DMS53 treated with DMSO at 0.1 percent for 48 hours (cell line): ENCODE results near the gene SERPIND1.
"Not testable (repeated sequence)": the region's sequence is repeated elsewhere in the genome, so short reads cannot be mapped to it uniquely, and the experiment has no call there.

ENCODE experiments used
- DNase-seq: peaks from one replicate; lab custom pipeline; 2025; ENCODE audit not compliant: unreplicated experiment; lab: John Stamatoyannopoulos, UW

SERPIND1 gene

DNA sequence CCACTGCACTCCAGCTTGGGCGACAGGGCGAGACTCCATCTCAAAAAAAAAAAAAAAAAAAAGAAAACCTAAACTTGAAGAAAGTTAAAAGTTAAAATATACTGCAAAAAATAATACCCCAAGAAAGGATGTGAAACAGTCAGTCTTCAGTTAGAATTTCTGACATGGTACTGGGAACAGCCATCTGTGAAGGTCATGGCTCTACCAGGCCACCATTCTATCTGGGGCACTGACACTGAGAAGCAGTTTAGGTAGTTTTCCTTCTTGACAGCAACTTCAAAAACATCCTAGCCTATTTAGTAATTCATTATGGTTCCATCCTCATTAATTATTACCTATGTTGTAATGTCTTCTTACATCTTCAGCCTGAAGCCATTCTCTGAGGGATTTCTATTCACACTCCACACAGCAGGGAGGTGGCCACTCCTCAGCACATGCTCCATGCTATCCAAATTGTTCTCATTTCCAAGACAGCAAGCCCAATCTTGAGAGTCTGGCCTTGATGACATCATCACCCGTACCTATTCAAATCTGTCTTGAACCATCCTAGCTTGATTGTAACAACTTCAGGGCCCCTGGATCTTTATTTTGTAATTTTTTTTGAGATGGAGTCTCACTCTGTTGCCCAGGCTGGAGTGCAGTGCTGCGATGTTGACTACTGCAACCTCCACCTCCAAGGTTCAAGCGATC lies 38.2 kb downstream of the SERPIND1 start:
- no peak for DNase-seq

DNA sequence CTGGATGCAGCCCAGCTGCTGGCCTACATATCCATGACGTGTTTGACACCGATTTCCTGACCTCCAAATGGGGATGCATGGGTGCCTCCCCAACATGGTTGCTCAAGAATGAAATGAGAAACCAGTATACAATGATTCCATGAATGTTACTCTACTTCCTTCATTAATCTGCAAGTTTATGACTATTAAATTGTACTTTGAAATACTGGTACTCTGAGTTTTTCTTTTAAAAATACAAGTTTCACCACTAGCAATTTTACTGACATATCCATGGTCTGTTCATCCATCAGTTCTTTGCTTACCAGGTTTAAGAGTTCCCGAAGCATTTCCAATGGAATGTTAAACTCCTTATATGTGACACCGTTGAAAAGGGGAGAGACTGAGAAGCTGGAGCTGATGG lies 39.1 kb downstream of the SERPIND1 start:
- DNase-seq = no peak

DNA sequence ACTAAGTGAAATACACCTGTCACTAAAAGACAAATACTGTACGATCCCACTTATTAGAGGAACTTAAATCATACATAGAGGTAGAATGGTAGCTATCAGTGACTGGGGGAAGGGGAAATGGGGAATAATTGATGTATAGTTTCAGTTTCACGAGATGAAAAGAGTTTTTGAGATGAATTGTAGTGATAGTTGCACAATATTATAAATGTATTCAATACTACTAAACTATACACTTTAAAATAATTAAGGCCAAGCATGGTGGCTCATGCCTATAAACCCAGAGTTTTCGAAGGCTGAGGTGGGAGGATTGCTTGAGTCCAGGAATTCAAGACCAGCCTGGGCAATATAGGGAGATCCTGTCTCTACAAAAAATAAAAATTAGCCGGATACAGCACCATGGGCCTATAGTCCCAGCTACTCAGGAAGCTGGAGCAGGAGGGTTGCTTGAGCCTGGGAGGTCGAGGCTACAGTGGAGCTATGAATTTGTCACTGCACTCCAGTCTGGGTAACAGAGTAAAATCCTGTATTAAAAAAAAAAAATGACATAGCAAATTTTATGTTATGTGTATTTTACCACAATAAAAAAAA lies 40.4 kb downstream of the SERPIND1 start:
- DNase-seq = no peak

DNA sequence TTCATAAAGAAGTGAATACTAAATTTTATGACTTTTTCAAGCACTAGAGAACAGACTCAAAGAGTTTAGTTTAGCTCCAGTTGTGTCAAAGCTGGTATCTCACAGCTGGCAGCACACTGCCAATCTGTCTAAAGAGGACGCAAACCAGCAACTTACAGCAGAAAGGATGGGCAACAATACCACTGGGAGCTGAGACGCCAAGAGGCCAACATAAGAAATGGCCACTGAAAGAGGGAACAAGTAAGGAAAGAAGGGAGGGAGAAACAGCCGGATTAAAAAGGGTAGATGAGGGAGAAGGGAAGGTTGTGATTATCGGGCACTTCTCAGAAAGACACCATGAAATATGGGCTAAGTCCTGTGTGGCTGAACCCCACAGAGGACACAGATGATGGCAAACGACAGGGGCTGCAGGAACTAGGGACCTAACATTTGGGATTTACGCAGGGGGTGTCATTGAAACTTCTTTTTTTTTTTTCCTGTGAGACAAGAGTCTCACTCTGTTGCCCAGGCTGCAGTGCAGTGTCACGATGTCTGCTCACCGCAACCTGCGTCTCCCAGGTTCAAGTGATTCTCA lies 41.7 kb downstream of the SERPIND1 start:
- DNase-seq = no peak

DNA sequence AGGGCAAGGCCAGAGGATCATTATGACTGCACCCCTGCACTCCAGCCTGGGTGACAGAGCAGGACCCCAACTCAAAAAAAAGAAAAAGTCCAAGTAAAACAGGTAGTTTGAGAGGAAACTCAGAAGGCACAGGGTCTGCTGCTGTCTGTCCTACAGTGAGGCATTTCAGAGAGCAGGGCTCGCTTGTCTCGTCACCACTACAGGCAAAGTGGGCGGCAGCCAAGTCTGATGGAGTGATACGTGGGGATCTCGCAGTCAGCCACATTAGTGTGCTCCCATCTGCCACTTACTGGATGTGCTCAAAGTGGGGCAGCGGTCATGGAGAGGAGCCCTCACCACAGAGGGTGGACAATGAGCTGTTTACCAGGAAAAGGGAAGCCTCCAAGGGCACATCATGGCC lies 42.6 kb downstream of the SERPIND1 start:
- DNase-seq = no peak

DNA sequence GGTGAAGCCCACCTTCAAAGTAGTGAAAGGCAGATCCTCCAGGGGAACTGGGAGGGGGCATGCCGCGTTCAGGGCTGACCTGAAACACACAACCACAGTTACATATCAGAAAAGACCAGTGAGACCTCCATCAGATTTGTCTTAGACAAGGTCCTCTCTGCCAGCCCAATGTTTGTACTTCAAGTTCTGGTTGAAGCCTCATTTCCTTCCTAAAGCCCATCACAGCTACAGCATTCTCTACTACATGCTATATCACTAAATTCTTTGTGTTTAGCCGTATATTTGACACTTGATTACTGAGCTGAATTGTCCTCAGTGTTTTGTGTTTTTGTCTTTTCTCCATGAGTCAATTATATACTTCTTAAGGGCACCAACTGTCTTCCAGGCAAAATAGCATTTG lies 44.6 kb downstream of the SERPIND1 start:
- no peak for DNase-seq

DNA sequence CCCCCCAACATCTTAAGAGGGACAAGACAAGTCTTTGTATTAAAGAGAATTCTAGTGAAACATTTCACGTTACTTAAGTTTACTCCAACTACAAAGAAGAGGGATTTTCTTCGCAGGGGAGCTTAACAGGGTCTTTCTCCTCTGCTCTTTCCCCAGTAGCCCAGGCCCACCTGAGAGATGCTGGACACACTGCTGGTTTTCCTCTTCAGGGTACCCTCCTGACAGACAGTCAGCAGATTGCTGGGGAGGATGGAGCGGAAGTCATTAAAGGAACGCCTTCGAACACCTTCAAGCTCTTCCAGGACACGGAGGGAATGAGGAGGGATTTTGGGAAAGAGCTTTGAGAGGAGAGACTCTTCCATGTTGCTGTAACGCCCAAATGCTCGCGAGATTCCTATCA lies 45.6 kb downstream of the SERPIND1 start:
- no peak for DNase-seq

DNA sequence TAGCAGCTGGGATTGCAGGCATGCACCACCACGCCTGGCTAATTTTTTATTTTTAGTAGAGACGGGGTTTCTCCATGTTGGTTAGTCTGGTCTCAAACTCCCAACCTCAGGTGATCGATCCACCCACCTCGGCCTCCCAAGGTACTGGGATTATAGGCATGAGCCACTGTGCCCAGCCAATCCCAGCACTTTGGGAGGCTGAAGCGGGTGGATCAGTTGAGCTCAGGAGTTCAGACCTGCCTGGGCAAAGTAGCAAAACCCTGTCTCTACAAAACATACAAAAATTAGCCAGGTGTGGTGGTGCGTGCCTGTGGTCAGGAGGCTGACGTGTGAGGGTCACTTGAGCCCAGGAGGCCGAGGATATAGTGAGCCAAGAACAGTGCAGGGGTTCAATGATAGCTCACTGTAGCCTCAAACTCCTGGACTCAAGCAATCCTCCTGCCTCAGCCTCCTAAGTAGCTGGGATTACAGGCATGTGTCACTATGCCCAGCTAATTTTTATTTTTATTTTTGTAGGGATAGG lies 47.9 kb downstream of the SERPIND1 start:
- not testable (repeated sequence) for DNase-seq

DNA sequence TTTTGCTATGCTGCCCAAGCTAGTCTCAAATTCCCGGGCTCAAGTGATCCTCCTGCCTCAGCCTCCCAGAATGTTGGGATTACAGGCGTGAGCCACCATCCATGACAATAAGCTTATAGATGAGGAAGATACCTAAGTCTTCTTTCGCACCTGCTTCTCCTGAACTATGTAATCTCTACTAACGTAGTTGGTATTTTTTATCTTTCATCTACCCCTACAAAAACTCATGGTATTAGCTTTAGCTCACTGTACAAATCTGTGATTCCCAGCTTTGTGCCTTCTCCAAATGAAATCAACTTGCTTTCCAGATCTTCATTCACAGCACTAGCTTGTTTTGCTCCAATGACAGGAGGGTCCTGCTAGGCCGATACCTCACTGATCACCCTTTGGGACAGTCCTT lies 48.3 kb downstream of the SERPIND1 start:
- no peak for DNase-seq

DNA sequence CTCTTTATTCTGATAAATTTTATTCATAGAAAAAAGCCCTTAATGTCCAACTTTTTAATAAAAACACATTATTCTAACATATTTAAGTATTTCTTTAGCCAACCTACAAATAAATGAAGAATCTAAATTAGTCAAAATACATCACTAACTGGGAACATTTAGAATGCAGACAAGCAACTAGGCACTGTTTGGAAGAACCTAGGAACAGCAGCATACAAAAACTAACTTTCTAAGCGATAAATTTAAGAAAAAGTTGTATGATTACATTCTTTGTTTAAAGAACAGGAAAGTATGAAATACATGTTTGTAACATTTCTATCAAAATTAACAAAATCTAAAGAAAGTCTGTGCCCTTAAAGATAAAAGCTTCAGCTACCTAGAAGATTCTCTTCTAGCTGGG lies 49.4 kb downstream of the SERPIND1 start:
- DNase-seq = no peak

DNA sequence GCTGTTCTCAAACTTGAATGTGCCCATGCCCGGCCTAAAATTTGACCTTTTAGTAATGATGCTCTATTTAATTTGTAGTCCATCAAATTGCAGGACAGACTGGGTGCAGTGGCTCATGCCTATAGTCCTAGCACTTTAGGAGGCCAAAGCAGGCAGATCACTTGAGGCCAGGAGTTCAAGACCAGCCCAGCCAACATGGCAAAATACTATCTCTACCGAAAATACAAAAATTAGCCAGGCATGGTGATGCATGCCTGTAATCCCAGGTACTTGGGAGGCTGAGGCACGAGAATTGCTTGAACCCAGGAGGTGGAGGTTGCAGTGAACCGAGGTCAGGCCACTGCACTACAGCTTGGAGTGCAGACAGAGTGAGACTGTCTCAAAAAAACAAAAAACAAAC lies 51.3 kb downstream of the SERPIND1 start:
- DNase-seq = not testable (repeated sequence)

DNA sequence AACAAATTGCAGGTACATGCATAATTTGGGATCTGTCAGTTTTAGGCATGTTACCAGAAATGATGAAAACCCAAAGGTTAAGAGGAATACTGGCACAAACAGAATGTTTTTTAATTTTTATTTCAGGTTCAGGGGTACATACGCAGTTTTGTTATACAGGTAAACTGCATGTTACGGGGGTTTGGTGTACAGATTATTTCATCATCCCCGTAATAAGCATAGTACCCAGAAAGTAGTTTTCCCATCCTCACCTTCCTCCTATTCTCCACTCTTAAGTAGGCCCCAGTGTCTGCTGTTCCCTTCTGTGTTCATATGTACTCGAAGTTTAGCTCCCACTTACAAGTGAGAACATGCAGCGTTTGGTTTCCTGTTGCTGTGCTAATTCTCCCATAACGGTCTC lies 51.7 kb downstream of the SERPIND1 start:
- no peak for DNase-seq

DNA sequence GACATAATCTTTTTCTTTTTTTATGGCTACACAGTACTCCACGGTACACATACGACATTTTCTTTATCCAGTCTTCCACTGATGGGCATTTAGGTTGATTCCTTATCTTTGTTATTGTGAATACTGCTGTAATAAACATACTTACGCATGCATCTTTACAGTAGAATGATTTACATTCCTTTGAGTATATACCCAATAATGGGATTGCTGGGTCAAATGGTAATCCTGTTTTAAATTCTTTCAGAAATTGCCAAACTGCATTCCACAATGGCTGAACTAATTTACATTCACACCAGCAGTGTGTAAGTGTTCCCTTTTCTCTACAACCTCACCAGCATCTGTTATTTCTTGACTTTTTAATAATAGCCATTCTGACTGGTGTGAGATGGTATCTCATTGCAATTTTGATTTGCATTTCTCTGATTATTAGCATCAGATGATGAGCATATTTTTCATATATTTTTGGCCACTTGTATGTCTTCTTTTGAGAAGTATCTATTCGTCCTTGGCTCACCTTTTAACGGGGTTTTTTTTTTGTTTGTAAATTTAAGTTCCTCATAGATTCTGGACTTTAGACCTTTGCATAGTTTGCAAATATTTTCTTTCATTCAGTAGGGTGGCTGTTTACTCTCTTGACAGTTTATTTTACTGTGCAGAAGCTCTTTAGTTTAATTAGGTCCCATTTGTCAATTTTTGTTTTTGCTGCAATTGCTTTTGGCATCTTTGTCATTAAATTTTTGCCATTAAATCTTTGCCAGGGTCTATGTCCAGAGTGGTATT lies 52.6 kb downstream of the SERPIND1 start:
- DNase-seq = not testable (repeated sequence)

DNA sequence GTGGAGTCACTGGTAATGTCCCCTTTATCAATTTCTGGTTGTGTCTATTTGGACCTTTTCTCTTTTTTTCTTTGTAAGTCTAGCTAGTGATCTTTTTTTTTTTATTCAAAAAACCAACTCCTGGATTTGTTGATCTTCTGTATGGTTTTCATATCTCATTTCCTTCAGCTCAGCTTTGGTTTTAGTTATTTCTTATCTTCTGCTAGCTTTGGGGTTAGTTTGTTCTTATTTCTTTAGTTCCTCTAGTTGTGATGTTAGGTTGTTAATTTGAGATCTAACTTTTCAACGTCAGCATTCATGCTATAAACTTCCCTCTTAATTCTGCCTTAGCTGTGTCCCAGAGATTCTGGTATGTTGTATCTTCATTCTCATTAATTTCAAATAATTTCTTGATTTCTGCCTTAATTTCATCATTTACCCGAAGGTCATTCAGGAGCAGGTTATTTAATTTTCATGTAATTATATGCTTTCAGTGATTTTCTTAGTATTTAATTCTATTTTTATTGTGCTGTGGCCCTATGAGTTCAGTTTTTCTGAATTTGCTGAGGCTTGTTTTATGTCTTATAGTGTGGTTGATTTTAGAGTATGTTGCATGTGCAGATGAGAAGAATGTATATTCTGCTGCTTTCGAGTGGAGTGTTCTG lies 55.7 kb downstream of the SERPIND1 start:
- DNase-seq = no peak

DNA sequence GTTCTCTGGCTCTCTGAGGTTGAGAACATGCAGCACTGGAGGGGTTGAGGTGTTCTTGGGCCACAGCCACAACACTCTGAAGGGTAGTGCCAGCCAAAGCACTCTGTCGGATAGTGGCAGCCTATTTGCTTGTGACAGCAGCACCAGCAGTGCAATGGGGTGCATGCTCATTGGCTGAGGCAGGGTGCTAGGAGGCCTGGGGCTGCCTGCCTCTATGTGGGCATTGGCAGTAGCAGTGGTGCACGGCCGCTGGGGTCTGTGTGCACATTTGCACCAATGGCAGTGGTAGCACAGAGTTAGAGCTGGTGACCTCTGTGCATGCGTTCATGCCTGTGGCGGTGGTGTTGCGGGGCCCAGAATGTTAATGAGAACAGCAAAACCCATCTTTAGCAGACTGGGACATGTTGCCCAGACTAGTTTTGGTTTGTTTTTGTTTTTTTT lies 59.3 kb downstream of the SERPIND1 start:
- no peak for DNase-seq

DNA sequence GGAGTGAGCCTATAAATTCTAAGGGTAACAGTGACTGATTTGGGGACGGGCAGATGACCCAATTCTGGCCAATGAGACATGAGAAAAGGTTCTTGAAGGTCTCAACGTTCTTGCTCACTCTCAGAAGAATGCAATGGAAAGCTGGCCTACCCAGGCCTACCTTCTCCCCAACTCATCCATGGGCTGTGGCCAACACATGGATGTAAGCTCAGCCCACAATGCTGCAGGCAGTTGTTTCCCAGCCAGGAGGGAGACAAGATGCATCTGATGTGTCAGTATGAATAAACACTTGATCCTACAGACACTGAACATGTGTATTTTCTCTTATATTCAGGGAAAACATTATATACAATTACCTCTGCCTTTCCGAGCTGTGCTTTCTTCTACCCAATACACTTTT lies 60.3 kb downstream of the SERPIND1 start:
- DNase-seq = no peak

DNA sequence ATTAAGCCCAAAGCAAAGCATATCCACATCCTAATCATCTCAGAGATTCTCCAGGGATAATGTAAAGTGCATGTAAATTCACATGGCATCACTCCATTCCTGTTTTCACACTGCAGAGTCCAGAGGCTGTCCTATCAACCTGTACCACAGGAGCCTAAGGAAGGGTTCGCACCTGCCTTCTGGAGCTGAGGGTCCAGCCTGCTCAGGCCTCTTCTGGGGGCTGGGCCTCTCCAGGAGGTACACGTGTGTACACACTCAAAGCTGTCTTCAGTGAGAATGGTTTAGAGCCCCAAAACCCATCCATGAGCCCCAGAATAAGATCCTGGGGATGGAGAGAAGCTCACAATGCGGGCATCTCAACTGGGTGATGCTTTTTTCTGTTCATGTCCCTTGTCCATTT lies 60.8 kb downstream of the SERPIND1 start:
- no peak for DNase-seq
